GM18508 (cell line): Measurements from ENCODE around the gene CIT.
"Not testable (repeated sequence)": the region's sequence is repeated elsewhere in the genome, so short reads cannot be mapped to it uniquely, and the experiment has no call there.

Source experiments
- ATAC-seq: cut with Tn5 transposase; IDR thresholded peaks from one replicate; pipeline ENCODE4 v1.9.1; 2021; ENCODE audit warnings: moderate number of reproducible peaks; ENCODE audit not compliant: insufficient read depth, unreplicated experiment

Gene CIT, protein sequence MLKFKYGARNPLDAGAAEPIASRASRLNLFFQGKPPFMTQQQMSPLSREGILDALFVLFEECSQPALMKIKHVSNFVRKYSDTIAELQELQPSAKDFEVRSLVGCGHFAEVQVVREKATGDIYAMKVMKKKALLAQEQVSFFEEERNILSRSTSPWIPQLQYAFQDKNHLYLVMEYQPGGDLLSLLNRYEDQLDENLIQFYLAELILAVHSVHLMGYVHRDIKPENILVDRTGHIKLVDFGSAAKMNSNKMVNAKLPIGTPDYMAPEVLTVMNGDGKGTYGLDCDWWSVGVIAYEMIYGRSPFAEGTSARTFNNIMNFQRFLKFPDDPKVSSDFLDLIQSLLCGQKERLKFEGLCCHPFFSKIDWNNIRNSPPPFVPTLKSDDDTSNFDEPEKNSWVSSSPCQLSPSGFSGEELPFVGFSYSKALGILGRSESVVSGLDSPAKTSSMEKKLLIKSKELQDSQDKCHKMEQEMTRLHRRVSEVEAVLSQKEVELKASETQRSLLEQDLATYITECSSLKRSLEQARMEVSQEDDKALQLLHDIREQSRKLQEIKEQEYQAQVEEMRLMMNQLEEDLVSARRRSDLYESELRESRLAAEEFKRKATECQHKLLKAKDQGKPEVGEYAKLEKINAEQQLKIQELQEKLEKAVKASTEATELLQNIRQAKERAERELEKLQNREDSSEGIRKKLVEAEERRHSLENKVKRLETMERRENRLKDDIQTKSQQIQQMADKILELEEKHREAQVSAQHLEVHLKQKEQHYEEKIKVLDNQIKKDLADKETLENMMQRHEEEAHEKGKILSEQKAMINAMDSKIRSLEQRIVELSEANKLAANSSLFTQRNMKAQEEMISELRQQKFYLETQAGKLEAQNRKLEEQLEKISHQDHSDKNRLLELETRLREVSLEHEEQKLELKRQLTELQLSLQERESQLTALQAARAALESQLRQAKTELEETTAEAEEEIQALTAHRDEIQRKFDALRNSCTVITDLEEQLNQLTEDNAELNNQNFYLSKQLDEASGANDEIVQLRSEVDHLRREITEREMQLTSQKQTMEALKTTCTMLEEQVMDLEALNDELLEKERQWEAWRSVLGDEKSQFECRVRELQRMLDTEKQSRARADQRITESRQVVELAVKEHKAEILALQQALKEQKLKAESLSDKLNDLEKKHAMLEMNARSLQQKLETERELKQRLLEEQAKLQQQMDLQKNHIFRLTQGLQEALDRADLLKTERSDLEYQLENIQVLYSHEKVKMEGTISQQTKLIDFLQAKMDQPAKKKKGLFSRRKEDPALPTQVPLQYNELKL (N-terminal part only)

DNA sequence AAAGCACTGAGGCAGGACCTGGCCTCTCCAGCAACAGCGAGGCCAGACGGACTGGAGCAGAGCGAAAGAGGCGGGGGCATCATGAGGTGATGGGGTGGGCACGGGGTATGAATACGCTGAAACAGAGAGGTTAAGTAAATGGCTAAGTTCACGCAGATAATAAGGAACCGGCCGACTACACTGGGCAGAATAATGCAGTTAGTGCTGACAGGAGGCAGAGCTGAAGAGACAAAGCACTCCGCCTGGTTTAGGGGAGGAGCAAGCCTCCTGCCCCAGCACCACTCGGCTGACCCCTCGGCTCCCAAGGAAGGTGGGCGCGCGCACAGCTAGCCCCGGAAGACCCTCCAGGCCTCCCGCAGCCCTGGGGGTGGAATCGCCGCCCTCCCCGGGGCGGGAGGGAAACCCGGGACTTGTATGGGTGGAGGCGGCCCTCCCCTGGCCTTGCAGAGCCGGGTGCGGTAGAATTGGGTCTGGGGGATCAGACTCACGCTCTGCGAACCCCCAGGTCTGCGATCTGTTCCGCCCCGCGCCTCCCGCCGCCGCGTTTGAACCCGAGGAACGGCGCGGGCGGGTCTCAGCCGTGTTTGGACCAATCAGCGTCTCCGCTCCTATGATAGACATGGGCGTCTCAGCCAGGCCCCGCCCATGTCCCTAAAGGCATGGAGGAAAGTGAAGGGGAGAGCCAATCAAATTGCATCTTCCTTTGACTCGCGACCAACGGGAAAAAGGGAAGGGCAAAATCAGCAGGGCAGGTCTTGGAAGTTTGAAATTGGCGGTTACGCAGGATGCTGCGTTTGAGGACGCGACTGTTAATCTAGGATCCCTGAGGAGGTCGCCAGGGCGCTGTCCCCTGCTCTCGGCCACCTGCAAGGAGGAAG lies at the start of gene CIT:
Gene CIT, minus strand, starts transcription at position 560 of the 878 bp plus-strand sequence. CDS start 1,152 bp downstream, outside the sequence.
- peak; percentile 90 for ATAC-seq

DNA sequence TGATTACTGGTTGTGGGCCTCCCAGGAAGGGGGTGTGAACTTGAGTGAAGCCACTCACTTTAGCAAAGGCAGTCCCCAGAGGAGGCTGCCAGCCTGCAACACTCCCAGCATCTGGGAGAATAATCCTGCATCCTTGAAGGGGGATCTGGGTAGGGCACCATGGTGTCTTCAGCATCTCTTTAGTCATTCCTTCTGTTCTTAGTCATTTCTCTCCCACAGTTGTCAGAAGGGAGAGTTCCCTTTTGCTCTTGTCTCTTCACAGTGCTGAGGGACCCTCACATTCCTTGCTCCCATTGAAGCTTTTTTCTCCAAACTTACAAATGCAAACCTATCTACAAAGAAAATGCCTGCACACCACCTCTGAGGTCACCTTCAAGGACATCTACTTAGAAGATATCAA lies 48.1 kb upstream of the CIT start:
- no peak for ATAC-seq

DNA sequence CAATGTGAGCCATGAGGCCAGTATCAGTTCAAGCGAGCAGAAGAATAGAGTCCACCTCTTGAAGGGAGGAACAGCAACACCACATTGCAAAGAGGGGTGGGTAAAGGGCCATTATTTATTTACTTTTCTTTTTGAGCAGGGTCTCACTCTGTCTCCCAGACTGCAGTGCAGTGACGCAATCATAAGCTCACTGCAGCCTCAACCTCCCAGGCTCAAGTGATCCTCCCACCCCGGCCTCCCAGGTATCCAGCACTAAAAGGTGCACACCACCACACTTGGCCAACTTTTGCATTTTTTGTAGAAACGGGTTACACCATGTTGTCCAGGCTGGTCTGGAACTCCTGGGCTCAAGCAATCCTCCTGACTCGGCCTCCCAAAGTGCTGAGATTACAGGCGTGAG lies 42.9 kb upstream of the CIT start:
- no peak for ATAC-seq

DNA sequence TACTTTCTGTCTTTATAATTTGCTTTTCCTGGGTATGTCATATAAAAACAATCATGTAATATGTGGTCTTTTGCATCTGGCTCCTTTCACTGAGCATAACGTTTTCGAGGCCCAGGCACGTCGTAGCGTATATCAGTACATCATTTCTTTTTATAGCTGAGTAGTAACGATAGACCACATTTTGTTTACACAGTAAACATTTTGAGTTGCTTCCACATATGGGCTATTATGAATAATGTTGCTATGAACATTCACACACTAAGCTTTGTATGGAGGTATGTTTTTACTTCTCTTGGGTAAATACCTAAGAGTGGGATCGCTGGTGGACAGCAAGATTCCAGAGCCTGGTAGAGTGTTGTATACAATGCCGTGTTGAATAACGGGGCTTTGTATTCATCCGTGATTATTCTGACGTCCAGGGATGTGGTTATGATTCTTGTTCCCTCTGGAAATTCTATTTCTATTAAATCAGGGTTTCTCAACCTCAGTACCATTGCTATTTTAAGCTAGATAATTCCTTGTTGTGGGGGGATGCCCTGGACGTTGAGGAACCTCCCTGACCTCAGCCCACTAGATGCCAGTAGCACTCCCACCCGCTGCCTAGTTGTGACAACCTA lies 38.9 kb upstream of the CIT start:
- ATAC-seq: no peak

DNA sequence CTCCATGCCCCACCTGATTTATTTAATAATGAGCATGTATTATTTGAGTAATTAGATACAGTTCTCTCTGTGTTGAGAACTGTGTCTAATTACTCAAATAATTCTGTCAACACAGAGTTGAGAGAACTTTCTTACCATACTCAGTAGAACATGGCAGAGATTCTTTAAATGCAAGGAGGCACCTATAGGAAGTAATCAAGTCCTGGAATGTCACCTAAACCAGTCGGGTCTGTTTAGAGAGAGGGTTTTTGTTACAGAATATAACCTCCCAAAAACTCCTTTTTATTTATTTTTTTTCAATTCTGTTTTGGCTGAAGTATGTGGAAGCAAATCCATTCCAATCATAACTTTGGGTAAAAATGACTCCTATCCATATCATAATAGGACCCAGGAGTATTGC lies 37.5 kb upstream of the CIT start:
- ATAC-seq: no peak

DNA sequence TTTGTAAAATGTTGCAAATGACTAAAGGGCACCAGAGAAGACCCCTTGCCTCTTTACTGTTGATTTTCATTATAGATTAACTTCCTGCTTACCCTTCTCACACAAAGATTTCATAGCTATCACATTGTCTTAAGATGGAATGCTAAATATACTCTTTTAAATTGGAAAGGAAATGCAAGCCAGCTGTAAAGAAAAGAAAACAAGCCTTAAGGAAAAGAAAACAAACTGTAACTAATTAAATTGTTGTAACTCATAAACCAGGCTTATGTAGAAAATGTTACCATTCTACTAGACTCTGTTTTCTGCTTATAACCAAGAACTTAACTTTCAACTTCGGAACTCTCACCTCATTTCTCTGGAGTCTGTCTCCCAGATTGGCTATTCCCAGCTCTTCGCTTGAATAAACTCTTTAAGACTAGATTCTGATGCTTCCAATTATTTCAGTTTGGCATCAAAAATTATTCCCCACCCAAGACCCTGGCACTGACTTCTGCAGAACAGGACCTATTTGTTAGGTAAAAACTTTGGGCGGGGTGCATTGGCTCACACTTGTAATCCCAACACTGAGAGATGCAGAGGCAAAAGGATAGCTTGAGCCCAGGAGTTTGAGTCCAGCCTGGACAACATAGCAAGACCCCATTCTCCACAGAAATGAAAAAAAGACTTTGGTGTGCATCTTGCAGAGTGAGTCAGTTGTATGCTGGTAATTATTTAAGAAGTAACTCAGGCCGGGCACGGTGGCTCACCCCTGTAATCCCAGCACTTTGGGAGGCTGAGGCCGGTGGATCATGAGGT lies 36.6 kb upstream of the CIT start:
- ATAC-seq: no peak

DNA sequence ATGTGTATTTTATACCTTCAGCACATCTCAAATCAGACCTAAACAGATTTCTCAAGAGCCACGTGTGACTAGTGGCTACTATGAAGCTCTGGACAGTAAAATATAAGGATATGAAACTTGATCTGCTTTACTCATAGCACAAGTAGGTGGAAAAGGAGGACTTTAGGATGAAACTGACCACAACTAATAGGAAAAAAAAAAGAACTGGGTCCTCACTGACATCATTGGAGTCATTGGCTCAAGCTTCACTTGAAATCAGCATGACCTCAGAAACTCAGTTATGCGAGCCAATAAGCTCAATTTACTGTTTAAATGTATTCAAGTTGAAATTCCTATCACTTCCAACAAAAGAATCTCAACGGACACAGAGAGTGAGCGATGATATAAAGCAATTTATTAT lies 34.1 kb upstream of the CIT start:
- ATAC-seq: no peak

DNA sequence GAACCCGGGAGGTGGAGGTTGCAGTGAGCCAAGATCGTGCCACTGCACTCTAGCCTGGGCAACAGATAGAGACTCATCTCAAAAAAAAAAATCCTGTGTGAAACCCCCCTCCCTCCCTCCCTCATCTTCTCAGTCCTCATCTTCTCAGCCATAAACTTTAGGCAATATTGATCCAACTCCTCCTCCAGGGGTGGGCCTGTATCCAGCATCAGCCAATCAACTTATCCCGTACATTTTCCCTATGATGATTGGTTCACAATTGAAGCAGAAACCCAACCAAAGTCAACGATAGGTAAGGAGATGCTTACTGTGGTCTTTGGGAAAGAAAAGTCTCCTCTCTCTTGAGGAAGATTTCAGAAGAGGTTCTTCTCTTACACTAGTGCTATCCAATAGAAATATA lies 33.5 kb upstream of the CIT start:
- ATAC-seq: no peak

DNA sequence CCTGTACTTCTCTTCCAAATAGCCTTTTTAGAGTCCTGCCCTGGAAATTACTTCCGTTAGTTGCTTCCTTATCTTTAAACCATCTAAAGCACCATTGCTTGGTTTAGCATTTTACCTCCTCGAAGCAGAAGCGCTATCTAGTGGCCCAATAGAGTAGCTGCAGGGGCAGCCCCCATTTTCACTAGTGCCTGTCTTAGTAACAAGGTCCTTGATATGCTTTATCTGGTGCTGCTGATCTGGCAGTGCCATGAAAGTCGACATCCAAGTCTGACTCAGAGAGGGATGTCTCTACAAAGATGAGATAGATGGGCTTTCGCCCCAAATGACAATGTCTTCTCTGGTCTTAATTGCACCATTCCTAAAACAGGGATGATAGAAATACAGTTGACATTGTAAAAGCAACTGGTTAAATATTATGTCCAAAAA lies 25.0 kb upstream of the CIT start:
- no peak for ATAC-seq

DNA sequence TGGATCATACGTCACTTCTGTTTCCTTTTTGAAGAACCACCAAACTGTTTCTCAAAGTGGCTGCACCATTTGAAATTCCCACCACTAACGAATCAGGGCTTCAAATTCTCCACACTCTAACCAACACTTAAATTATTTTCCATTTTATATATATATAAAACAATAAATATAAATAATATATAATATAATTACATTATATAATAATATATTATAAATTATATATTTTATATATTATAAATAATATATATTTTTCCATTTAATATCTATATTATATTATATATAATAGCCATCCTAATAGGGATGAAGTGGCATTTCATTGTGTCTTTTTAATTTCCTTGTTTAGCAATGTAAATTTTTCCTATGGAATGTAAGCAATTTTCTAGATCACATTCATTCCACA lies 24.6 kb upstream of the CIT start:
- no peak for ATAC-seq

DNA sequence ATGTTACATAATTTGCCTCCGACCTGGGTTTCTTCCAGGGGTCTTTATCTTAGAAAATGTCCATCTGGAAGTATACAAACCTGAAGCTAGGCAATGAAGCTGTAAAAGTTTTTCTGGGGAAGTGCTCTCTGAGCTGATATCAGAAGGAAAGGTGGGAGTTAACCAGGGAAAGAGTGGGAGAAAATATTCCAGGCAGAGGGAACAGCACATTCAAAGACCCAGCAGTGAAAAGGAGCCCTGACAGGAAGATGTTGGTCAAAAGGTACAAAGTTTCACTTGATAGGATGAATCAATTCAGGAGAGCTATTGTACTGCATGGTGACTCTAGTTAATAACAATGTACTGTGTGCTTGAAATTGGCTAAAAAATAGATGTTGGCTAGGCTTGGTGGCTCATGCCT lies 17.8 kb upstream of the CIT start:
- no peak for ATAC-seq

DNA sequence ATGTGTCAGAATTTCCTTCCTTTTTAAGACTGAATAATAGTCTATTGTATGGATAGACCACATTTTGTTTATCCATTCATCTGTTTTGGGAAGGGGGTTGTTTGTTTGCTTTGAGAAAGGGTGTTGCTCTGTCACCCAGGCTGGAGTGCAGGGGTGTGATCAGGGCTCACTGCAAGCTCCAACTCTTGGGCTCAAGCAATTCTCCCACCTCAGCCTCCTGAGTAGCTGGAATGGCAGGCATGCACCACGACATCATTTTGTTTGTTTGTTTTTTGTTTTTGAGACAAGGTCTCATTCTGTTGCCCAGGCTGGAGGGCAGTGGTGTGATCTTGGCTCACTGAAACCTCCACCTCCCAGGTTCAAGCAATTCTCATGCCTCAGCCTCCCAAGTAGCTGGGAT lies 15.5 kb upstream of the CIT start:
- not testable (repeated sequence) for ATAC-seq

DNA sequence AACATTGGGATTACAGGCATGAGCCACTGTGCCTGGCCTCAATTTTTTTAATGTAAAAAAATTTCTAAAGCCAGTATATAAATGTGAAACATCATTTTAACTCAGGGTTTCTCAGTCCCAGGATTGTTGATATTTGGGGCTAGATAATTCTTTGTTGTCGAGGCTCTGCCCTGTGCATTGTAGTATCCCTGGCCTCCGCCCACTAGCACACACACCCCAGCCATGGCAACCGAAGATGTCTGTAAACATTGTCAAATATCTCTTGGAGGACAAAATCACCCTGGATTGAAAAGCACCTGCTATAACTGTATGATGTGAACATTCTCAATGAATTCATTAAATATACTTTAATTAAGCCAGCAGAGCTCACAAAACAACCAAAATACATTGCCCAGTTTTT lies 8.4 kb upstream of the CIT start:
- no peak for ATAC-seq

DNA sequence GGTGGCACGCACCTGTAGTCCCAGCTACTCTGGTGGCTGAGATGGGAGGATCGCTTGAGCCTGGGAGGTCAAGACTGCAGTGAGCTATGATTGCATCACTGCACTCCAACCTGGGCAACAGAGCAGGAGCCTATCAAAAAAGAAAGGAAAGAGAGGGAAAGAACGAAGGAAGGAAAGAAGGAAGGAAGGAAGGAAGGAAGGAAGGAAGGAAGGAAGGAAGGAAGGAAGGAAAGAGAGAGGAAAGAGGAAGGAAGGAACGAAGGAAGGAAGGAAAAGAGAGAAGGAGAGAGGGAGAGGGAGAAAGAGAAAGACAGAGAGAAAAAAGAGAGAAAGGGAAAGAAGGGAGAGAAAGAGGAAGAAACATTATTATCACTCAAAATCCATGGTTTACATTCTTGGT lies 6.7 kb upstream of the CIT start:
- not testable (repeated sequence) for ATAC-seq

DNA sequence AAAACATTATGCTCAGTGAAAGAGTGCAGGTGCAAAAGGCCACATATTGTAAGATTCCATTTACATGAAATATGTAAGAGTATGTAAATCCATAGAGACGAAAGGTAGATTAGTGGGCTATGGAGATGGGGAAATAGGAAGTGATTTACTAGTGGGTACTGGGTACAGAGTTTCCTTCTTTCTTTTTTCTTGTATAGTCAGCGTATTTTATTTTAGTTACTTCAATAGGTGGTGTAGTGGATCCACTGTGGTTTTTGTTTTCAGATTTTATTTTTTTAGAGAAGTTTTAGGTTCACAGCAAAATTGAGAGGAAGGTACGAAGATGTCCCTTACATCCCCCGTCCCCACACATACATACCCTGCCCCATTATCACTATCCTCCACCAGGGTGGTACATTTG lies 6.1 kb upstream of the CIT start:
- no peak for ATAC-seq

DNA sequence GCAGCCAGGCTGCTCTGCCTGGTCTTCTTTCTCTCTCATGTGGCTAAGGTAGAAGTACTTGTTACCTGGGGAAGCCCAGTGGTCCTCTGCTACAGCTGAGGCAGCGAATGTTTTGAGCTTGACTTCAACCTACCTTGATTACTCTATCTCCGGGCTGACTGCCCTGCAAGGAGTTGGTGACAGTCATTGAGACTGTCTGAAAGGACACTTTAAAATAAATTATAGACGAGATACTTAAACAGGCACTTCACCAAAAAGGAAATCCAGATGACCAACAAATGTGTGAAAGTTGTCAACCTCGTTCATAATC lies 474 bp upstream of the CIT start:
- ATAC-seq: no peak

DNA sequence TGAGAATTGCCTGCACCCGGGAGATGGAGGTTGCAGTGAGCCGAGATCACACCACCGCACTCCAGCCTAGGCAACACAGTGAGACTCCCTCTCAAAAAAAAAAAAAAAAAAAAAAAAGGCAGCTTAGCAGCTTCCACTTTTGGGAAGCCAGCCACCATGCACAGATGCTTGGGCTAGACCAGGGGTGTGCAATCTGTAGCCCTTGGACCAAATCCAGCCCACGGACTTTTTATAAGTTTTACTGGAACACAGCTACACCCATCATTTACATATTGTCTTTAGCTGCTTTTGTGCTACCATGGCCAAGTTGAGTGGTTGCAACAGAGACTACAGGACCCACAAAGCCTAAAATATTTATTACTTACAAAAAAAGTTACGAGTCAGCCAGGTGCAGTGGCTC lies 6.7 kb downstream of the CIT start:
- ATAC-seq: no peak

DNA sequence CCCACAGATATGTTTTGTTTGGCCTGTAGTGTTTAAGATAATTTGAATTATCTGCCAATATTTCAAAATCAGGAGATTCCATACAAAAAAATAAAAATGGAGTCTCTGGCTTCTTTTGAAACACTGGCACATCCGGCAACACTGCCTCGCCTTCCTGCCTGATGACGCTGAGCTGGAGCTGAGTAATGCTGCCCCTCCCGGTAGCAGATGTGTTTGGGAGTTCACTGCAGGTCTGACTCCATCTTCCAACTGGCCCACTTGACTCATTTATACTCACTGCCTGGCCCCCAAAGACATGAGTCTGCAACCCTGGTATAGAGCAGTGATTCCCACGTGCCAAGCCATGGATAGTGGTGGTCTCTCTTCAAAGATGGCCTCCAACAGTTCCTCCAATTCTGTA lies 7.4 kb downstream of the CIT start:
- ATAC-seq: no peak

DNA sequence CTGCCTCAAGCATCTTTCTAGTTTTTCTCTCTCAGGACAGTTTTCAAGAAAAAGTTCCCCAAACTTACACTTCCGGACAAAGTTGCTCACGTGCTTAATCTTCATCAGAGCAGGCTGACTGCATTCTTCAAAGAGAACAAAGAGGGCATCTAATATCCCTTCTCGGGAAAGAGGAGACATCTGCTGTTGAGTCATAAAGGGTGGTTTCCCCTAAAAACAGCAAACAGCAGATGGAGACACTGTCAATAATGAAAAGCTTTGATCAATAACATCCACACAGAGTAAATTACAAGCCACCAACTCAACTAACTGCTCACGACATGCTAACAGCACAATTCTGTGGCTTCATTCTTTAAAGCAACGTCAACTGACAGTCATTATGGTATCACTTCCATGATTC lies 8.1 kb downstream of the CIT start:
- no peak for ATAC-seq
